K562 (cell line): Measurements from ENCODE around the gene DBNL. TPM values are rescaled to one million over a fixed set of nuclear protein-coding genes. Genes with fewer than 3 reads are reported as not detected.
A peak's percentile ranks its signal among the peaks of the same experiment; 100 is the strongest.

Experiments used
- ATAC-seq: fragments of 200-7000 bp; cut with Tn5 transposase; 3 replicates; pipeline ENCODE4 v1.9.1; 2020; ENCODE audit warnings: moderate library complexity
- BruUV-seq: library from RNA; stranded (reverse); fragments of 400-500 nt; replicated peaks from 2 replicates; lab custom pipeline; 2021; lab: Mats Ljungman, UMichigan
- CTCF ChIA-PET: fragments of 300-600 bp; formaldehyde crosslinking; extraction: SDS; loops from one replicate; lab custom pipeline; 2021; ENCODE audit warnings: low intra/inter-chr PET ratio; lab: Yijun Ruan, JAX
- POLR2A ChIA-PET: fragments of 300-600, 350-650 bp; sonication (Branson Sonifier 250); formaldehyde crosslinking; extraction: SDS; loops from one replicate; lab custom pipeline; 2021; ENCODE audit warnings: antibody characterized with exemption, inconsistent platforms; lab: Yijun Ruan, JAX
- DNase-seq, 4 experiments: peaks; one replicate each; pipeline versions ENCODE4 v3.0.0 to v3.0.0-alpha.2; 2011 to 2018; ENCODE audit warnings: low spot score in 3 of 4, mixed read lengths in 3 of 4; ENCODE audit errors: extremely low read depth in 1 of 4
- FAIRE-seq: peaks from 2 replicates; lab custom pipeline; 2011; peaks lifted over from hg19 to GRCh38; lab: Jason Lieb, UNC
- H2AFZ ChIP-seq: 2 replicates; pipeline ENCODE4 v1.6.0; 2011; ENCODE audit warnings: low read depth, low read length, control low read depth, inconsistent platforms
- H3K27ac ChIP-seq: fragments of 200-600 bp; 3 replicates; pipeline ENCODE4 v1.8.0; 2011; ENCODE audit warnings: low read depth, mild to moderate bottlenecking, control low read depth, inconsistent platforms, low read length, moderate library complexity, mixed read lengths; ENCODE audit errors: extremely low read depth
- H3K27me3 ChIP-seq, 2 experiments: fragments of 300-600 bp in 1 of 2; 2 replicates in 1 of 2; 3 replicates in 1 of 2; pipeline versions ENCODE4 v1.6.0 to v1.8.0; 2011; ENCODE audit warnings: inconsistent platforms in 2 of 2, low read length in 2 of 2, mild to moderate bottlenecking in 1 of 2, mixed read lengths in 1 of 2, moderate library complexity in 1 of 2; ENCODE audit not compliant: control insufficient read depth in 2 of 2, insufficient read depth in 2 of 2
- H3K36me3 ChIP-seq: fragments of 300-600 bp; 3 replicates; pipeline ENCODE4 v1.8.0; 2011; ENCODE audit warnings: mild to moderate bottlenecking, low read length, inconsistent platforms; ENCODE audit not compliant: control insufficient read depth, insufficient read depth
- H3K4me1 ChIP-seq, 2 experiments: fragments of 200-600 bp in 1 of 2; replicated peaks in 1 of 2; 2 replicates in 1 of 2; 3 replicates in 1 of 2; pipeline versions ENCODE4 v1.5.1 to v1.8.0; 2011; ENCODE audit warnings: inconsistent platforms in 2 of 2, low read length in 2 of 2, mild to moderate bottlenecking in 1 of 2, mixed read lengths in 1 of 2, moderate library complexity in 1 of 2; ENCODE audit not compliant: control insufficient read depth in 2 of 2, insufficient read depth in 2 of 2
- H3K4me2 ChIP-seq: 2 replicates; pipeline ENCODE4 v1.6.1; 2011; ENCODE audit warnings: low read length, control low read depth, inconsistent platforms, mixed read lengths; ENCODE audit not compliant: insufficient read depth
- H3K4me3 ChIP-seq: fragments of 200-600 bp; sonication (generic), shearing (Covaris generic); 2 replicates; pipeline ENCODE4 v1.5.1; 2016; ENCODE audit warnings: control low read depth, inconsistent platforms
- H3K79me2 ChIP-seq: fragments of 200-600 bp; 3 replicates; pipeline ENCODE4 v1.8.0; 2011; ENCODE audit warnings: low read length, inconsistent platforms; ENCODE audit not compliant: control insufficient read depth, insufficient read depth
- H3K9ac ChIP-seq, 2 experiments: 2 replicates each; pipeline versions ENCODE4 v1.6.0 to v1.6.1; 2011; ENCODE audit warnings: low read depth in 2 of 2, low read length in 2 of 2, control low read depth in 1 of 2, inconsistent platforms in 1 of 2, mild to moderate bottlenecking in 1 of 2, mixed read lengths in 1 of 2; ENCODE audit not compliant: insufficient read depth in 1 of 2
- H3K9me1 ChIP-seq: one replicate; pipeline ENCODE4 v1.6.0; 2011; ENCODE audit warnings: inconsistent platforms, mild to moderate bottlenecking, low read length, moderate library complexity; ENCODE audit not compliant: control insufficient read depth, insufficient read depth
- H3K9me3 ChIP-seq: replicated peaks from 2 replicates; pipeline ENCODE4 v1.5.1; 2011; ENCODE audit warnings: low read depth, low read length, inconsistent platforms; ENCODE audit not compliant: control insufficient read depth, insufficient read depth
- H4K20me1 ChIP-seq: replicated peaks from 2 replicates; pipeline ENCODE4 v1.6.1; 2011; ENCODE audit warnings: low read length, inconsistent platforms, mixed read lengths; ENCODE audit not compliant: control insufficient read depth, insufficient read depth
- ATF7 ChIP-seq: fragments of 450-650 bp; IDR thresholded peaks from 2 replicates; pipeline ENCODE4 v1.7.1; 2014; ENCODE audit warnings: mild to moderate bottlenecking, moderate library complexity
- BRD4 ChIP-seq: fragments of 200-600 bp; sonication (generic); IDR thresholded peaks from 2 replicates; pipeline ENCODE4 v1.6.1; 2017; ENCODE audit warnings: inconsistent platforms
- HMG20B ChIP-seq: fragments of 250-450 bp; sonication (Bioruptor Pico); IDR thresholded peaks from 2 replicates; pipeline ENCODE4 v1.5.0; 2021; ENCODE audit warnings: mild to moderate bottlenecking
- ILF3 ChIP-seq: fragments of 450-650 bp; IDR thresholded peaks from 2 replicates; pipeline ENCODE4 v1.6.1; 2018; ENCODE audit warnings: antibody characterized with exemption, mild to moderate bottlenecking, moderate library complexity, borderline replicate concordance
- KAT8 ChIP-seq: fragments of 450-650 bp; IDR thresholded peaks from 2 replicates; pipeline ENCODE4 v1.6.1; 2016; ENCODE audit warnings: low read depth, mild to moderate bottlenecking
- MCM5 ChIP-seq: fragments of 450-650 bp; IDR thresholded peaks from 2 replicates; pipeline ENCODE4 v1.6.1; 2016; ENCODE audit warnings: low read depth
- MIER1 ChIP-seq: fragments of 450-650 bp; IDR thresholded peaks from 2 replicates; pipeline ENCODE4 v1.6.1; 2016; ENCODE audit warnings: antibody characterized with exemption, mild to moderate bottlenecking, low read depth
- SMAD2 ChIP-seq: fragments of 150-350 bp; IDR thresholded peaks from 2 replicates; pipeline ENCODE4 v1.6.1; 2014; ENCODE audit warnings: low read depth, mild to moderate bottlenecking, low read length
- SPI1 ChIP-seq: IDR thresholded peaks from 2 replicates; pipeline ENCODE4 v1.6.1; 2011; ENCODE audit warnings: low read depth, low read length, control low read depth, borderline replicate concordance
- SRSF1 ChIP-seq: fragments of 200-400 bp; formaldehyde crosslinking; IDR thresholded peaks from 2 replicates; pipeline ENCODE4 v1.6.1; 2017; ENCODE audit warnings: mild to moderate bottlenecking, low read depth, low read length, moderate library complexity
- YBX1 ChIP-seq: fragments of 450-650 bp; IDR thresholded peaks from 2 replicates; pipeline ENCODE4 v1.7.1; 2016; ENCODE audit warnings: mild to moderate bottlenecking
- ZFP30 ChIP-seq: fragments of 250-450 bp; sonication (Bioruptor Pico); IDR thresholded peaks from 2 replicates; pipeline ENCODE4 v1.8.0; 2022; ENCODE audit warnings: moderate library complexity, mild to moderate bottlenecking, inconsistent platforms, borderline replicate concordance
- ZFX ChIP-seq: sonication (generic); formaldehyde crosslinking; IDR thresholded peaks from 2 replicates; pipeline ENCODE4 v1.8.0; 2022; ENCODE audit warnings: mild to moderate bottlenecking, missing genetic modification reagents, moderate library complexity
- ZNF740 ChIP-seq, 3 experiments: fragments of 200-800 bp in 1 of 3; sonication (Bioruptor generic) in 1 of 3; sonication (generic) in 1 of 3; formaldehyde crosslinking in 1 of 3; IDR thresholded peaks; 2 replicates each; pipeline versions ENCODE4 v1.6.1 to v1.8.0; 2016 to 2022; ENCODE audit warnings: mild to moderate bottlenecking in 2 of 3, missing compliant biosample characterization in 2 of 3, missing genetic modification characterization in 2 of 3, missing genetic modification reagents in 1 of 3
- ZNF780A ChIP-seq: fragments of 250-450 bp; sonication (Bioruptor Pico); IDR thresholded peaks from 2 replicates; pipeline ENCODE4 v1.5.0; 2021; ENCODE audit warnings: mild to moderate bottlenecking
- WGBS: fragments of 100-300 bp; shearing (Covaris generic); methylation state at CpG from one replicate; pipeline ENCODE4 v1.1.6; 2016; ENCODE audit warnings: low coverage, mixed read lengths; ENCODE audit not compliant: insufficient coverage; ENCODE audit errors: missing lambda C conversion rate; 5-methylcytosine and 5-hydroxymethylcytosine counted together
- in situ Hi-C: fragments of 300-500 bp; cut with MboI; formaldehyde crosslinking; loops from 4 replicates; pipeline ENCODE4 v1.15.0; 2018; ENCODE audit warnings: inconsistent platforms, mixed read lengths
- intact Hi-C: fragments of 100-400 bp; cut with micrococcal nuclease; formaldehyde crosslinking; loops from 2 replicates; pipeline ENCODE4 v1.14.2; 2022
- polyA plus RNA-seq, 8 experiments: library from polyadenylated mRNA; depleted of rRNA in 4 of 8; stranded (reverse) in 5 of 8; unstranded in 3 of 8; fragments of >200 nt; fragmentation: Nextera tagmentation in 2 of 8; fragmentation: Illumina TruSeq in 1 of 8; extraction: Ambion mirVana in 2 of 8; extraction: Trizol in 1 of 8; gene quantifications; 2 replicates each; pipeline versions ENCODE4 v1.2.1 to v1.2.3, GENCODE V29; 2011 to 2014; ENCODE audit warnings: inconsistent platforms in 1 of 8, missing spikeins in 1 of 8
- total RNA-seq, 7 experiments: library from RNA; depleted of rRNA in 6 of 7; stranded (reverse); fragments of >200 nt in 6 of 7; fragmentation: Illumina TruSeq in 2 of 7; extraction: Trizol in 2 of 7; gene quantifications; 2 replicates each; pipeline versions ENCODE4 v1.2.1 to v1.2.3, GENCODE V29; 2011 to 2021; ENCODE audit warnings: low replicate concordance in 1 of 7

DBNL gene
- total and polyA plus RNA-seq, 9 of the 15 experiments (the other 6 are each of a cell fraction or from before 2014, with no cell fraction given): 1.9 to 65.1 (median 38.9) TPM

DNA sequence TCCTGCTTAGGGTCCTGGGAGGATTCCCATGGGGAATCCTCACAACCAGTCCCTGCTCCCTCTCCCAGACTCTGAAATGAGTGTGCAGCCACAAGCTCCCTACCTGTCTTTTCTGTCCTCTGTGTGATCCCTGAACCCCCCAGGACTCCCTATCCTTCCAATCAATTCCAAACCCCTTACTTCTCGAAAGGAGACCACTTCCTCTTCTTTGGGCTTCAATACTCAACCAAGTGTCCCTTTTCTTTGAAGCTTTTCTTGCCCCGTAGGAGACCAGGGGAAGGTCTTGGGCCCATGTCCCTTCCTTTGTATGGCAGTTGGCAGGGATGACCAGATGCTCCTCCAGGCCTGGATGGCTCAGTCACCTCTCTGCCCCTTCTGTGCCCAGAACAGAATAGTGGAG lies 61.3 kb downstream of the DBNL start:
- no peak for FAIRE-seq
- intact Hi-C loops (no loop called here), in situ Hi-C loops (no loop called here)

GRCh38 chr7:44106311-44107065 lies 62.0 kb downstream of the DBNL start:
- no peaks in the 10 kb centered on the region for H3K79me2 ChIP-seq
- no peak overlapping the region for H3K4me3 ChIP-seq
- CTCF ChIA-PET: no interaction called here
- POLR2A ChIA-PET: interaction anchor here (0.6 to 2.7 kb wide), 3 partner anchors 9 to 433 kb away, joined by 3 to 16 read pairs (median 4); no protein-coding TSS in a partner anchor
- in situ Hi-C loops: no loop called here
- H2AFZ ChIP-seq: no peak overlapping the region
- 3% methylated on average over 9 of the region's 10 CpGs for WGBS
- H3K4me2 ChIP-seq: no peak overlapping the region
- no peak overlapping the region for H3K27ac ChIP-seq
- H3K9me3 ChIP-seq: no peaks in the 10 kb centered on the region
- BruUV-seq: no TSS peak
- no peak for ATAC-seq
- no peak overlapping the region for H3K9ac ChIP-seq
- no peaks in the 10 kb centered on the region for H3K9me1 ChIP-seq
- intact Hi-C loops: no loop called here
- no peak for DNase-seq
- no peak for FAIRE-seq
- peaks cover 0 to 49% of the 10 kb centered on the region in 2 experiments; a peak in 2 of 5 replicates for H3K4me1 ChIP-seq
- H4K20me1 ChIP-seq: peaks cover 7% of the 10 kb centered on the region; the same call in 1 of the 2 replicates
- peaks cover 17 to 56% of the 10 kb centered on the region in 2 experiments; a peak in 4 of 5 replicates for H3K27me3 ChIP-seq
- no peaks in the 10 kb centered on the region for H3K36me3 ChIP-seq
- TF ChIP-seq ATF7 (no peak), SRSF1 (no peak), HMG20B (CRISPR knock-in tag) (no peak), ZNF780A (CRISPR knock-in tag) (no peak), ZFX (CRISPR knock-in tag) (no peak), ILF3 (no peak), BRD4 (no peak), SMAD2 (no peak), ZNF740 (CRISPR knock-in tag; IDR thresholded peaks at IDR 0.05) (no peak), ZNF740 (tag; IDR thresholded peaks at IDR 0.05) (no peak), MIER1 (no peak)

More for the DNA sequence above, 61.3 kb downstream of the DBNL start:
- H3K27me3 ChIP-seq: peaks cover 17 to 49% of the 10 kb centered on the region in 2 experiments; a peak in 4 of 5 replicates
- CTCF ChIA-PET: no interaction called here
- no peak overlapping the region for H3K27ac ChIP-seq
- H3K9ac ChIP-seq: no peak overlapping the region
- POLR2A ChIA-PET: interaction anchor here (0.8 to 2.7 kb wide), 2 partner anchors 9 to 18 kb away, joined by 3 to 16 read pairs; no protein-coding TSS in a partner anchor
- DNase-seq (no peak), ATAC-seq (no peak)
- no peak overlapping the region for H3K4me3 ChIP-seq
- 0% methylated on average over 2 of the region's 2 CpGs for WGBS
- TF ChIP-seq YBX1: no peak
- TF ChIP-seq ZFP30 (CRISPR knock-in tag): no peak
- TF ChIP-seq MCM5: no peak
- TF ChIP-seq SPI1: peak; percentile 80
- no peak for TF ChIP-seq KAT8
- no peak overlapping the region for H2AFZ ChIP-seq
- no TSS peak for BruUV-seq
- H3K4me2 ChIP-seq: no peak overlapping the region
- no peaks in the 10 kb centered on the region for H3K9me1 ChIP-seq
- peaks cover 7% of the 10 kb centered on the region; the same call in 1 of the 2 replicates for H4K20me1 ChIP-seq
- H3K79me2 ChIP-seq: no peaks in the 10 kb centered on the region
- H3K4me1 ChIP-seq: peaks cover 0 to 46% of the 10 kb centered on the region in 2 experiments; a peak in 2 of 5 replicates
- no peaks in the 10 kb centered on the region for H3K36me3 ChIP-seq
- no peaks in the 10 kb centered on the region for H3K9me3 ChIP-seq
